ENCODE measurements around the gene PER1.

GRCh38 chr17:8118769-8119580, 33.2 kb downstream of the PER1 start:
- TF ChIP-seq CTCF (IDR thresholded peaks at IDR 0.05; ENCODE audit: control extremely low read depth in 1 of 3, insufficient read depth in 1 of 3, low read depth in 1 of 3, low read length in 3 of 3): peak; percentile 78 to 92 (median 81)
- TF ChIP-seq EGR1 (IDR thresholded peaks at IDR 0.05; ENCODE audit: borderline replicate concordance, low read depth, low read length): no peak
- peak; percentile 83; the same call in 1 of the 2 replicates for TF ChIP-seq MAFK (IDR thresholded peaks at IDR 0.05; ENCODE audit: low read depth, low read length)
- TF ChIP-seq ATF3 (IDR thresholded peaks at IDR 0.05; ENCODE audit: insufficient read depth, low read depth, low read length): no peak
- peak; percentile 99 for TF ChIP-seq ASH2L (IDR thresholded peaks at IDR 0.05; ENCODE audit: low read length)

Data from H1 (cell line).